Medulla oblongata (tissue), 1 donor: ENCODE results near the gene ULK3.
A peak's percentile ranks its signal among the peaks of the same experiment; 100 is the strongest.

Source experiments
- DNase-seq: peaks from one replicate; pipeline ENCODE4 v3.0.0-alpha.2; 2015; ENCODE audit errors: extremely low spot score

ULK3 gene

GRCh38 chr15:74822233-74822632 lies 20.7 kb downstream of the ULK3 start:
- DNase-seq: no peak

GRCh38 chr15:74821790-74822158 lies 21.2 kb downstream of the ULK3 start:
- DNase-seq: no peak

- no peak for DNase-seq
Measured at GRCh38 chr15:74821091-74821789, 21.7 kb downstream of the ULK3 start.

- DNase-seq: no peak
Measured at GRCh38 chr15:74820056-74820455, 22.9 kb downstream of the ULK3 start.

- peak; percentile 66 for DNase-seq
Measured at GRCh38 chr15:74817370-74817737, 25.6 kb downstream of the ULK3 start.

GRCh38 chr15:74816624-74817369 lies 26.2 kb downstream of the ULK3 start:
- DNase-seq: peak; percentile 33

GRCh38 chr15:74815961-74816360 lies 27.0 kb downstream of the ULK3 start:
- peak; percentile 54 for DNase-seq

GRCh38 chr15:74815121-74815934 lies 27.6 kb downstream of the ULK3 start:
- peak; percentile 47 for DNase-seq

GRCh38 chr15:74812533-74812932 lies 30.4 kb downstream of the ULK3 start, which contains the start of gene LMAN1L:
Gene LMAN1L, plus strand, starts transcription at chr15:74812835. Its CDS starts 20 bp downstream, at chr15:74812855.
- DNase-seq: no peak

- no peak for DNase-seq
Measured at GRCh38 chr15:74809956-74810355, 33.0 kb downstream of the ULK3 start.

- no peak for DNase-seq
Measured at GRCh38 chr15:74809242-74809641, 33.7 kb downstream of the ULK3 start.

- no peak for DNase-seq
Measured at GRCh38 chr15:74808840-74809229, 34.1 kb downstream of the ULK3 start.

- DNase-seq: no peak
Measured at GRCh38 chr15:74808078-74808839, 34.7 kb downstream of the ULK3 start.

- no peak for DNase-seq
Measured at GRCh38 chr15:74807282-74807681, 35.7 kb downstream of the ULK3 start.

- no peak for DNase-seq
Measured at GRCh38 chr15:74804935-74805334, 38.0 kb downstream of the ULK3 start.

GRCh38 chr15:74802862-74803447 lies 40.0 kb downstream of the ULK3 start:
- no peak for DNase-seq

- no peak for DNase-seq
Measured at GRCh38 chr15:74802290-74802689, 40.7 kb downstream of the ULK3 start.

- DNase-seq: no peak
Measured at GRCh38 chr15:74801311-74801997, 41.5 kb downstream of the ULK3 start.

GRCh38 chr15:74800559-74801094 lies 42.3 kb downstream of the ULK3 start:
- no peak for DNase-seq

- peak; percentile 86 for DNase-seq
Measured at GRCh38 chr15:74799856-74800558, 42.9 kb downstream of the ULK3 start.
